Caco-2 (cell line): Measurements from ENCODE around the gene FAM107B. TPM values are rescaled to one million over a fixed set of nuclear protein-coding genes. Genes with fewer than 3 reads are reported as not detected.

Experiments used
- BruUV-seq: library from RNA; stranded (reverse); fragments of 400-500 nt; replicated peaks from 2 replicates; lab custom pipeline; 2021; lab: Mats Ljungman, UMichigan
- CTCF ChIA-PET: fragments of 300-600 bp; sonication (Branson Sonifier 250); formaldehyde crosslinking; loops from one replicate; lab custom pipeline; 2022; ENCODE audit warnings: antibody characterized with exemption; lab: Charles Lee
- POLR2A ChIA-PET: fragments of 300-600 bp; sonication (Branson Sonifier 250); formaldehyde crosslinking; loops from one replicate; lab custom pipeline; 2022; ENCODE audit warnings: antibody characterized with exemption; lab: Charles Lee
- DNase-seq, 2 experiments: peaks; one replicate each; pipeline versions ENCODE4 v3.0.0 to v3.0.0-alpha.2; 2020 to 2022
- H3K27me3 ChIP-seq: replicated peaks from 2 replicates; pipeline ENCODE4 v1.6.0; 2011; ENCODE audit warnings: low read length; ENCODE audit not compliant: control insufficient read depth, insufficient read depth
- H3K36me3 ChIP-seq: 2 replicates; pipeline ENCODE4 v1.5.1; 2011; ENCODE audit warnings: low read length; ENCODE audit not compliant: control insufficient read depth, insufficient read depth
- H3K4me1 ChIP-seq: fragments of 250-450 bp; sonication (Bioruptor Pico); 2 replicates; pipeline ENCODE4 v1.5.1; 2020; ENCODE audit warnings: mild to moderate bottlenecking
- H3K4me3 ChIP-seq: 2 replicates; pipeline ENCODE4 v1.5.1; 2011; ENCODE audit warnings: low read depth, mild to moderate bottlenecking, control low read depth, low read length
- H3K9me3 ChIP-seq: fragments of 250-450 bp; sonication (Bioruptor Pico); 2 replicates; pipeline ENCODE4 v1.5.1; 2020; ENCODE audit warnings: mild to moderate bottlenecking, moderate library complexity
- H3K27ac Mint-ChIP-seq: one replicate; pipeline ENCODE4 v1.8.0; 2022; ENCODE audit warnings: mixed read lengths; ENCODE audit not compliant: unreplicated experiment
- H3K27me3 Mint-ChIP-seq: one replicate; pipeline ENCODE4 v1.8.0; 2022; ENCODE audit warnings: mixed read lengths; ENCODE audit not compliant: insufficient read depth, unreplicated experiment
- H3K36me3 Mint-ChIP-seq: one replicate; pipeline ENCODE4 v1.8.0; 2022; ENCODE audit warnings: mild to moderate bottlenecking, mixed read lengths; ENCODE audit not compliant: insufficient read depth, unreplicated experiment
- H3K4me1 Mint-ChIP-seq: one replicate; pipeline ENCODE4 v1.8.0; 2022; ENCODE audit warnings: low read depth, mixed read lengths; ENCODE audit not compliant: unreplicated experiment
- H3K4me3 Mint-ChIP-seq: one replicate; pipeline ENCODE4 v1.8.0; 2022; ENCODE audit warnings: mild to moderate bottlenecking, moderate library complexity, mixed read lengths; ENCODE audit not compliant: unreplicated experiment
- H3K9me3 Mint-ChIP-seq: one replicate; pipeline ENCODE4 v1.8.0; 2022; ENCODE audit warnings: mixed read lengths; ENCODE audit not compliant: unreplicated experiment
- intact Hi-C: fragments of 100-400 bp; cut with micrococcal nuclease; formaldehyde crosslinking; loops from one replicate; pipeline ENCODE4 v1.10.0; 2022; ENCODE audit not compliant: unreplicated experiment
- total RNA-seq: library from RNA; stranded (reverse); gene quantifications from 2 replicates; pipeline ENCODE4 v1.2.3, GENCODE V29; 2022
- TF ChIP-seq, protein P1 (sequence below), 2 experiments: fragments of 200-600 bp in 1 of 2; IDR thresholded peaks; 1 replicate in 1 of 2; 2 replicates in 1 of 2; pipeline versions ENCODE4 v1.5.1 to v1.8.0; 2011 to 2022; ENCODE audit warnings: antibody characterized with exemption in 1 of 2, control low read depth in 1 of 2, inconsistent platforms in 1 of 2, low read depth in 1 of 2, low read length in 1 of 2, mild to moderate bottlenecking in 1 of 2, moderate library complexity in 1 of 2; ENCODE audit not compliant: insufficient read depth in 1 of 2, severe bottlenecking in 1 of 2, unreplicated experiment in 1 of 2

FAM107B gene
- total RNA-seq, 1 experiment from 2014 or later, result 206 TPM

DNA sequence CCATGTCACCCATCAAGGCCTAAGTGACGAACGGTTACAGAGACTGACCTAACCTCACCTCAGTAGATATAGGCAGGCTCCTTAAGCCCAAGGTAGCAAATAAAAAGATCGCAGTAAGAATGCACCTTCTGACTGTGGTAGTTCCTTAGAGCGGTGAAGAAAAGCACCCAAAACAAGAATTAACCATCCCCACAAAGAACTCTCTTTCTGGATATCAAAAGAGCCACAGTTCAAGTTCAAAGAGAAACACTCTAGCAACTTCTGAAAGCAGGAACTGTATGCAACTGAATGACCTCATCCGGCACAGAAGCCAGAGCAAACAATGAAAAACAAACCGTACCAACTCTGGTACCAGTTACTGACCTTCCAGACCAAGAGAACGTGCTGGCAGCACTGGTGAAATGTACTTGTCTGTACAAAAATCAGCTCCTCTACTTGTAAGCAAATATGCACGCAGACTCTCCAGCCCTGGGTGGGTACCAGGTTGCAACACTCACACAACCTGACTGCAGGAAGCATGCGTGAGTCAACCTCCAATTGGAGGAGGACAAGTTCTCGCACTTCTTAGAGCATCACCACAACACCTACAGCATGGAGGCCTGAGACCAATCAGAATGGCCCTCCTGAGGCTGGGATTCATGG, 202.7 kb downstream of the FAM107B start:
- no peak for DNase-seq
- Mint-ChIP-seq H3K27me3 (no peaks in the 10 kb centered on the region), H3K9me3 (no peaks in the 10 kb centered on the region), H3K4me3 (no peak overlapping the region), H3K36me3 (peaks cover 87% of the 10 kb centered on the region), H3K4me1 (peaks cover 33% of the 10 kb centered on the region), H3K27ac (peak overlapping the region; percentile 25)
- BruUV-seq, result no TSS peak
- ChIA-PET POLR2A (no interaction called here), CTCF (no interaction called here)
- peaks cover 7% of the 10 kb centered on the region; the same call in 1 of the 2 replicates for H3K9me3 ChIP-seq
- peaks cover 6% of the 10 kb centered on the region for H3K36me3 ChIP-seq
- TF ChIP-seq, protein P1, sequence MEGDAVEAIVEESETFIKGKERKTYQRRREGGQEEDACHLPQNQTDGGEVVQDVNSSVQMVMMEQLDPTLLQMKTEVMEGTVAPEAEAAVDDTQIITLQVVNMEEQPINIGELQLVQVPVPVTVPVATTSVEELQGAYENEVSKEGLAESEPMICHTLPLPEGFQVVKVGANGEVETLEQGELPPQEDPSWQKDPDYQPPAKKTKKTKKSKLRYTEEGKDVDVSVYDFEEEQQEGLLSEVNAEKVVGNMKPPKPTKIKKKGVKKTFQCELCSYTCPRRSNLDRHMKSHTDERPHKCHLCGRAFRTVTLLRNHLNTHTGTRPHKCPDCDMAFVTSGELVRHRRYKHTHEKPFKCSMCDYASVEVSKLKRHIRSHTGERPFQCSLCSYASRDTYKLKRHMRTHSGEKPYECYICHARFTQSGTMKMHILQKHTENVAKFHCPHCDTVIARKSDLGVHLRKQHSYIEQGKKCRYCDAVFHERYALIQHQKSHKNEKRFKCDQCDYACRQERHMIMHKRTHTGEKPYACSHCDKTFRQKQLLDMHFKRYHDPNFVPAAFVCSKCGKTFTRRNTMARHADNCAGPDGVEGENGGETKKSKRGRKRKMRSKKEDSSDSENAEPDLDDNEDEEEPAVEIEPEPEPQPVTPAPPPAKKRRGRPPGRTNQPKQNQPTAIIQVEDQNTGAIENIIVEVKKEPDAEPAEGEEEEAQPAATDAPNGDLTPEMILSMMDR (IDR thresholded peaks at IDR 0.05; ENCODE audit: insufficient read depth in 1 of 2, low read depth in 1 of 2, low read length in 1 of 2, severe bottlenecking in 1 of 2, unreplicated experiment in 1 of 2), result no peak
- no peak overlapping the region for H3K4me3 ChIP-seq
- H3K4me1 ChIP-seq, result peaks cover 43% of the 10 kb centered on the region
- H3K27me3 ChIP-seq, result no peaks in the 10 kb centered on the region
- intact Hi-C loops, result loop anchor here (10.0 kb wide), 1 partner anchor 383 kb away; the partner anchor contains the start of genes DCLRE1C and MEIG1

DNA sequence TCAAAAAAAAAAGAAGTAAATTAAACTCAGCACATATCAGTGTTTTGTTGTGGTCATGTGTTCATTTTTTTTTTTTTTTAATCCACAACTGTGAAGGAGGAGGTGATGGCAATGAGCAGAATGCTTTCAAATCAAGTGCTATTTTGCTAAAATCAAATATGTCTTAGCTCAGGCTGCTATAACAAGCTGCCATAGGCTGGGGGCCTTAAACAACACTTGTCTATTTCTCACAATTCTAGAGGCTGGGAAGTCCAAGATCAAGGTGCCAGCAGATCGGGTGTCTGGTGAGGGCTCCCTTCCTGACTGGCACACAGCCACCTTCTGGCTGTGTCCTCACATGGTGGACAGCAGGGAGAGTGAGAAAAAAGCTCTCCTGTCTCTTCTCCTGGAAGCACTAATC, 203.9 kb downstream of the FAM107B start:
- BruUV-seq, result no TSS peak
- H3K27me3 ChIP-seq, result no peaks in the 10 kb centered on the region
- TF ChIP-seq, protein P1 (IDR thresholded peaks at IDR 0.05; ENCODE audit: insufficient read depth in 1 of 2, low read depth in 1 of 2, low read length in 1 of 2, severe bottlenecking in 1 of 2, unreplicated experiment in 1 of 2), result no peak
- ChIA-PET CTCF (no interaction called here), POLR2A (no interaction called here)
- no peak overlapping the region for H3K27ac Mint-ChIP-seq
- DNase-seq, result no peak
- H3K4me1 ChIP-seq, result peaks cover 43% of the 10 kb centered on the region
- peaks cover 8% of the 10 kb centered on the region for H3K36me3 ChIP-seq
- peaks cover 86% of the 10 kb centered on the region for H3K36me3 Mint-ChIP-seq
- H3K4me1 Mint-ChIP-seq, result peaks cover 44% of the 10 kb centered on the region
- H3K9me3 Mint-ChIP-seq, result no peaks in the 10 kb centered on the region
- H3K4me3 Mint-ChIP-seq, result no peak overlapping the region
- intact Hi-C loops, result loop anchor here (10.0 kb wide), 1 partner anchor 384 kb away; the partner anchor contains the start of genes DCLRE1C and MEIG1
- no peak overlapping the region for H3K4me3 ChIP-seq
- H3K9me3 ChIP-seq, result peaks cover 7% of the 10 kb centered on the region; the same call in 1 of the 2 replicates
- no peaks in the 10 kb centered on the region for H3K27me3 Mint-ChIP-seq

DNA sequence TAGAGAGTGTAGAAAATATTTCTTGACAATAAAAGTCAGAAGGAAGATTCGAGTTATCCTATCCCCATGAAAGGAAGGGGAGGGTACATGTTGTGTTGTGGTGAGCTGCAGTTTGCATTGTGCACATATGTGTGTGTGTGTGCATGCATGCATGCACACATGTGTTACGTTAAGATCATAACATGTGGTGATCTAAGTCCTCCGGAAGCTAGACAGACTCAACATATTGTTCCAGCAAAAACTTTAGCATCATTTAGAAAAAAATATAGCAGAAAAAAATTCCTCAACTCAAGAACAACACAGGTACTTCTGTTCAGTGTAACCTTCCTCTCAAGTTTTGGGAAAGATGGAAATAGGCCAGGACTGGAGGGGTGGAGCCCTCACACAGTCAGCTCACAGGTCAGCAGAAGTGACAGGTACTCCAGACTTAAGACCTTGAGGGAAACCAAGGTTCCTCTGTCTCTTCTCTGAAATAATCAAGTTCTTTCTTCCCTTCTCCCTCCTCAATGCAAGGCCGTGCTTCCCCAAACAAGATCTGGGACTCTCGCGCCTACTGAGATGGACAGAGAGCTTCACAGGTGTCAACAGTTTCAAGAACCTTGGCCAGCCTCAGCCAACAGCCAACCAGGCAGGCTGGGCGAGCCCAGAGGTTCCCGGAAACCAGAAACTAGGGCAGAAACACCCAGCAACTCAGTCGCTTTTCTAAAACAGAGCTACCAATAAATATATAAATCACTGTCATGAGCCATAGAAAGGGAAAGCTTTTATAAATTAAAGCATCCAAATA, 205.2 kb downstream of the FAM107B start:
- Histone ChIP-seq H3K4me3 (no peak overlapping the region), H3K4me1 (peaks cover 48% of the 10 kb centered on the region), H3K27me3 (no peaks in the 10 kb centered on the region), H3K9me3 (peaks cover 7% of the 10 kb centered on the region; the same call in 1 of the 2 replicates), H3K36me3 (peaks cover 6% of the 10 kb centered on the region)
- CTCF ChIA-PET, result no interaction called here
- H3K27me3 Mint-ChIP-seq, result no peaks in the 10 kb centered on the region
- peak overlapping the region; percentile 6 for H3K27ac Mint-ChIP-seq
- intact Hi-C loops, result loop anchor here (10.0 kb wide), 1 partner anchor 385 kb away; the partner anchor contains the start of genes DCLRE1C and MEIG1
- no TSS peak for BruUV-seq
- TF ChIP-seq, protein P1 (IDR thresholded peaks at IDR 0.05; ENCODE audit: insufficient read depth in 1 of 2, low read depth in 1 of 2, low read length in 1 of 2, severe bottlenecking in 1 of 2, unreplicated experiment in 1 of 2), result no peak
- POLR2A ChIA-PET, result no interaction called here
- H3K9me3 Mint-ChIP-seq, result no peaks in the 10 kb centered on the region
- peaks cover 58% of the 10 kb centered on the region for H3K4me1 Mint-ChIP-seq
- peaks cover 82% of the 10 kb centered on the region for H3K36me3 Mint-ChIP-seq
- no peak overlapping the region for H3K4me3 Mint-ChIP-seq
- no peak for DNase-seq
